Right cardiac atrium (tissue), 5 donors: ENCODE data around the gene MAPKAPK3. TPM values are rescaled to one million over a fixed set of nuclear protein-coding genes. Genes with fewer than 3 reads are reported as not detected.

Experiments
- ATAC-seq, 2 donors: fragments of 200-7000 bp; cut with Tn5 transposase; one replicate each; pipeline versions ENCODE4 v1.8.0 to v1.9.1; 2020; ENCODE audit warnings: moderate library complexity in 2 of 2, mild to moderate bottlenecking in 1 of 2
- DNase-seq, 3 donors: peaks; one replicate each; pipeline ENCODE4 v3.0.0-alpha.2; 2020
- H3K27ac ChIP-seq: one replicate; pipeline ENCODE4 v1.5.1; 2013; ENCODE audit warnings: mild to moderate bottlenecking, low read length, control low read depth, moderate library complexity
- H3K27me3 ChIP-seq: one replicate; pipeline ENCODE4 v1.6.1; 2013; ENCODE audit not compliant: control insufficient read depth, insufficient read depth
- H3K4me1 ChIP-seq: one replicate; pipeline ENCODE4 v1.6.1; 2013; ENCODE audit warnings: low read length; ENCODE audit not compliant: control insufficient read depth, insufficient read depth
- H3K4me3 ChIP-seq: one replicate; pipeline ENCODE4 v1.5.1; 2013; ENCODE audit warnings: low read length, control low read depth
- H3K9me3 ChIP-seq: one replicate; pipeline ENCODE4 v1.6.1; 2013; ENCODE audit warnings: low read length; ENCODE audit not compliant: control insufficient read depth
- WGBS: extraction: QIAGEN DNeasy Blood & Tissue Kit; methylation state at CpG from one replicate; pipeline ENCODE4 v1.1.7; 2013; 5-methylcytosine and 5-hydroxymethylcytosine counted together
- intact Hi-C, 4 donors: fragments of 100-400 bp; cut with DNase I; formaldehyde crosslinking; loops; one replicate each; pipeline versions ENCODE4 v1.11.0 to v1.14.0; 2022 to 2023
- polyA plus RNA-seq: library from polyadenylated mRNA; stranded (reverse); fragments of 200-250 nt; gene quantifications from one replicate; pipeline ENCODE4 v1.2.3, GENCODE V29; 2013
- total RNA-seq, 4 donors: library from RNA; stranded (reverse); fragmentation: NEBNext Ultra II Directional; extraction: Animal tissue kit (Norgen Biotek cat#: 25700); gene quantifications; one replicate each; pipeline ENCODE4 v1.2.1, GENCODE V29; 2021
- donor health status: healthy with polysubstance abuse.
- donor health status: DM: no; HTN: yes; CAD: no.
- donor health status: DM: no; HTN: no; CAD: no.
- donor health status: DM: no; HTN: yes; CAD: no; lungs with severe emphysema.
- donor health status: DM: yes; HTN: yes; CAD: no.

The MAPKAPK3 gene
- total and polyA plus RNA-seq, 5 donors, result 167 to 260 (median 224) TPM

- 90% methylated on average over 3 of the region's 3 CpGs for WGBS
- ATAC-seq, result no peak
- no peak overlapping the region for H3K4me3 ChIP-seq
- H3K27ac ChIP-seq, result peak overlapping the region; percentile 0
- H3K27me3 ChIP-seq, result no peaks in the 10 kb centered on the region
- DNase-seq, result peak in 2 of 3 donors; percentile 11 to 54
- H3K9me3 ChIP-seq, result no peaks in the 10 kb centered on the region
- peaks cover 14% of the 10 kb centered on the region for H3K4me1 ChIP-seq
- intact Hi-C loops, result loop anchor here in 2 of 4 donors (10.0 kb wide), 1 partner anchor 775 kb away; the partner anchor contains the start of gene MANF (in 2 of the 2)
These were observed 7.2 kb upstream of the MAPKAPK3 start for GRCh38 chr3:50609763-50610085.

- intact Hi-C loops, result loop anchor here in 2 of 4 donors (10.0 kb wide), 1 partner anchor 774 kb away; the partner anchor contains the start of gene MANF (in 2 of the 2)
- H3K4me1 ChIP-seq, result peaks cover 10% of the 10 kb centered on the region
- H3K4me3 ChIP-seq, result peak overlapping the region; percentile 58
- WGBS, result 68% methylated on average over 6 of the region's 6 CpGs
- H3K27ac ChIP-seq, result peak overlapping the region; percentile 9
- no peaks in the 10 kb centered on the region for H3K9me3 ChIP-seq
- DNase-seq (peak in 2 of 3 donors; percentile 72 to 75), ATAC-seq (no peak)
- no peaks in the 10 kb centered on the region for H3K27me3 ChIP-seq
These were observed 6.6 kb upstream of the MAPKAPK3 start for GRCh38 chr3:50610181-50610971.

- H3K4me3 ChIP-seq, result peak overlapping the region; percentile 58
- peak overlapping the region; percentile 55 for H3K27ac ChIP-seq
- ATAC-seq (peak in 1 of 2 donors; percentile 0), DNase-seq (peak in 1 of 3 donors; percentile 65)
- no peaks in the 10 kb centered on the region for H3K9me3 ChIP-seq
- WGBS, result 7% methylated on average over 10 of the region's 10 CpGs
- peaks cover 10% of the 10 kb centered on the region for H3K4me1 ChIP-seq
- no peaks in the 10 kb centered on the region for H3K27me3 ChIP-seq
- intact Hi-C loops, result loop anchor here in 2 of 4 donors (10.0 kb wide), 1 partner anchor 774 kb away; the partner anchor contains the start of gene MANF (in 2 of the 2)
These were observed 5.9 kb upstream of the MAPKAPK3 start for GRCh38 chr3:50610992-50611463.

DNA sequence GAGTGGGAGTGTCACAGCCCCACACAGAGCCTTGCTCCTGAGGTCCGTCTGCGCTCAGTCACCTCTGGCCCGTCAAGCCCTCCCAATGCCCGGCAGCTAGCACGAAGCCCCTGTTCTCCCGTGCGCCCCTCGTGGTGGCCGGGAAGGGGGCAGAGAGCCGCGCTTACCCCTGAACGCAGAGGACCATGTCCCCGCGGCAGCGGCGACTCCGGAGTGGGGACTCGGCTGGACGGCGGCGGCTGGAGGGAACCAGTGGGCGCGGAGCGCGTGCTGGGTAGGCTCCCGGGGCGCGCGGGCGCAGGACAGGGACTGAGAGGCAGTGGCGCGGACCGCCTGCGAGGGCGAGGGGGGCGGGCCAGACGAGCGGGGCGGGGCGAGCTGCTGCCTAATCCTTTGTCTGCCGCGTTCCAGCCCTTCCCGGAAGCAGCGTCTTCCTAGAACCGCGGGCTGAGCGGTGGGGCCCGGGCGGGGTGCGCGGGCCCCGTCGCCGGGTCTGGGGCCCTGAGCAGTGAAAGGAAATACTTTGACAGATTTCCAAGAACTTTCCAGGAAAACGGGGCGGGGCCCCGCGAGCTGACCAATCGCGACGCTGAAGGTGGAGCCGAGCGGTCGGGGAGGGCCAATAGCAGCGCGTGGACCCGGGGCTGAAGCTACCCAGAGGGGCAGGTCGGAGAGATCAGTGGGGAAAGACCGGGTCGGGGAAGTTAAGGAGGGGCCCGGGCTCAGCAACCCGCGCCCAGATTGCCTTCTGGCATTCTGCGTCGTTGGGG lies 5.3 kb upstream of the MAPKAPK3 start, which contains the start of gene CISH:
Gene CISH, minus strand, starts transcription at position 311 of the 770 bp plus-strand sequence. Its CDS starts 124 bp downstream, at position 187.
- under 1% methylated on average over 75 of the region's 75 CpGs for WGBS
- H3K27ac ChIP-seq, result peak within 1 kb of the TSS; percentile 71
- no peaks in the 10 kb centered on the region for H3K9me3 ChIP-seq
- ATAC-seq (peak; percentile 89 to 90), DNase-seq (peak; percentile 97 to 98 (median 98))
- intact Hi-C loops, result loop anchor here in 2 of 4 donors (10.0 kb wide), 1 partner anchor 773 kb away; the partner anchor contains the start of gene MANF (in 2 of the 2)
- H3K27me3 ChIP-seq, result no peaks in the 10 kb centered on the region
- peaks cover 10% of the 10 kb centered on the region for H3K4me1 ChIP-seq
- peak within 1 kb of the TSS; percentile 58 for H3K4me3 ChIP-seq

GRCh38 chr3:50612234-50612882 lies 4.6 kb upstream of the MAPKAPK3 start:
- DNase-seq (no peak), ATAC-seq (no peak)
- Histone ChIP-seq H3K9me3 (no peaks in the 10 kb centered on the region), H3K27ac (peak overlapping the region; percentile 71), H3K4me1 (peaks cover 10% of the 10 kb centered on the region), H3K4me3 (peak overlapping the region; percentile 58), H3K27me3 (no peaks in the 10 kb centered on the region)
- WGBS, result 5% methylated on average over 29 of the region's 29 CpGs
- intact Hi-C loops, result loop anchor here in 2 of 4 donors (10.0 kb wide), 1 partner anchor 772 kb away; the partner anchor contains the start of gene MANF (in 2 of the 2)

DNA sequence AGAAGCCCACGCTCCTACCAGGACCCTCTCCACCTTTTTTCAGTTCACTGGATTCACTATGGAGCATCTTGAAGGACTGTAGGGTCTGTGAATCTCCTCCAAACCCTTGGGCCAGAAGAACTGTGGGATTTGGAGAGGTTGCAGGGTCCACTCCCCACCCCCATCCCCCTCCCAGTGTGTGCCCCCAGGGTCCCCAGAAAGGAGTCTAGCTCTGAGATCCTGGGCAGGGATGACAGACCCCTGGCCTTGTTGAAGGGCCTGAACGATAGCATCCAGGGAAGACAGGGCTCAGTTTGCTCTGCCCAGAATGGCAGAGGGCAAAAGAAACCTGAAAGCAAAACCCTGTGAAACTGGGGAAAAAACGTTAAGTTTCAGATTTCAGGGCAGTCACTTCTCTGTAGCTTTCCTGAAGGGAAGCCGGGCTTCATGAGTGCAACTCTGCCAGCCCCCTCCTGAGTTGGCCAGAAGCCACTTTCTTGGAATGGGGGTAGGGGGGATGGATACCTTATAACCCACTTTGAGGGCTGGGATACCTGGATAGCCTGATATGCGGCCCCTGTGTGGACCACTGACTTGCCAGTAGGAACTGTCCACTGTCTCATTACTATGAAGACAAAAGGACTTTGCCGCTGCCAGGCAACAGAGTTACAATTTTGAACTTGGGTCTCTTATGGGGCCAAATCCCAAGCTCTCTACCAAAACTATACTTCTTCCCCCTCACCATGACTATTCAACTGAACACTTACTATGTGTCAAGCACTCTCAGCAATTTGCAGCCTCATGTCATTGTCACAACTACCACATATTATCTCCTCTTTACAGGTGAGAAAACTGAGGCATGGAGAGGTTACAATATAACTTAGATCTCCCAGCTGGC lies 3.7 kb upstream of the MAPKAPK3 start:
- H3K4me3 ChIP-seq, result no peak overlapping the region

GRCh38 chr3:50615190-50615589 lies 1.8 kb upstream of the MAPKAPK3 start:
- Histone ChIP-seq H3K27me3 (no peaks in the 10 kb centered on the region), H3K4me3 (no peak overlapping the region), H3K9me3 (no peaks in the 10 kb centered on the region), H3K27ac (no peak overlapping the region), H3K4me1 (peaks cover 10% of the 10 kb centered on the region)
- 59% methylated on average over 1 of the region's 1 CpG for WGBS
- DNase-seq (peak in 2 of 3 donors; percentile 0 to 5), ATAC-seq (no peak)
- intact Hi-C loops, result loop anchor here in 3 of 4 donors (2.0 to 10.0 kb wide), 4 partner anchors 42 to 770 kb away; partner anchors contain the start of gene MANF (in 2 of the 3)

More for the DNA sequence above, 3.7 kb upstream of the MAPKAPK3 start:
- H3K9me3 ChIP-seq, result no peaks in the 10 kb centered on the region
- H3K27me3 ChIP-seq, result no peaks in the 10 kb centered on the region
- H3K4me1 ChIP-seq, result peaks cover 10% of the 10 kb centered on the region
- DNase-seq, result peak in 2 of 3 donors; percentile 40 to 49
- no peak for ATAC-seq
- intact Hi-C loops, result loop anchor here in 2 of 4 donors (10.0 kb wide), 1 partner anchor 772 kb away; the partner anchor contains the start of gene MANF (in 2 of the 2)
- 59% methylated on average over 6 of the region's 6 CpGs for WGBS
- H3K27ac ChIP-seq, result peak overlapping the region; percentile 22

DNA sequence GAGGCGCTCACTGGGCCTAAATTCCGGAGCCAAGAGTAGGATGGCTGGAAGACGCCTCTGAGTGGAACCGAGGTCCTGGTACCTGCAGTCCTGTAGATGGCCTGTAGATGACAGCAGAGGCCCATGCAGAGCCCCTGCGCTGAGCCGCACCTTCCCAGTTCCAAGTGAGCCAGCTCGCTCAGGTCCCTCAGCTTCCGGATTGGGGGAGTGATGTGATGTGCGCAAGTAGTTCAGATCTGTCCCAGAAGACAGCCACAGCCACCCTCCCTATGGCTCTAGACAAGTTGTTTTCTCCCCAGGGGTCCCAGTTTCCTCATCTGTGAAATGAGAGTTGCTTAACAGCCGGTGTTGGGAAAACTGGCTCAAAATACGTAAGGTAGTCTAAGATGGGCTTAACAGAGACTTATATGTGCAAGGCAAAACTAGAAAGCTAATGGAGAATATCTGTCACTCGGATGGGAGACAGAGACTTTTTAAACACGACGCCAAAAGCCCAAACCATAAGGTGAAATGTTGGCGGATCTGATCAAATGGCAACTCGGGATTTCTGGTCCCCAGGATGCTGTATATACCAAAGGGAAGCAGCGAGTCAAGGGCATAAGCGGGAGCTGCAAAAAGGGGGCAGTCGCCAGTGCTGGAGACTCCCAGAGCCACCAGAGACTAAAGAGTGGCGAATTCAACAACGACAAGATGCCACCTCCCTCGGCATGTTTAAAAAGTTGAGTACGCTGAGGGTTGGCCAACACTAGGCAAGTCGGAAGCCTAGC lies 765 bp upstream of the MAPKAPK3 start:
- intact Hi-C loops, result loop anchor here (2.0 to 10.0 kb wide), 4 partner anchors 55 to 769 kb away; partner anchors contain the start of gene MANF (in 2 of the 4)
- Histone ChIP-seq H3K27ac (peak overlapping the region; percentile 85), H3K27me3 (no peaks in the 10 kb centered on the region), H3K4me1 (peaks cover 12% of the 10 kb centered on the region), H3K9me3 (no peaks in the 10 kb centered on the region), H3K4me3 (peak overlapping the region; percentile 71)
- ATAC-seq (peak; percentile 49 to 57), DNase-seq (peak; percentile 86 to 91 (median 88))
- under 1% methylated on average over 24 of the region's 24 CpGs for WGBS

DNA sequence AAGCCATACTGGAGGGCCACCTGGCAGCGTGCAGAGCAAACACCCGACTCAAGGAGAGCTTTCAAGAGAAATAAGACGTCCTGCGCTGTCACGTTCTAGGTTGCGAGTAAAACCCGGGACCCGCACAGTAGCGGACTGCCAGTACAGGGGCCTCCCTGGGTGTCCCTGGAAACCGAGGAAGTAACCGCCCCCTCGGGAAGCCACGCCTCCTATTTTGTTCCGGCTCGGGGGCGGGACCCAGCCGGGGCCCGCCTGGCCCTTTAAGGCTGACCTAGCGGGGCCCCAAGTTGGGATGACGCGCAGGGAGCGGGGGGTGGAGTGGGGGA lies 218 bp upstream of the MAPKAPK3 start:
- no peaks in the 10 kb centered on the region for H3K9me3 ChIP-seq
- WGBS, result under 1% methylated on average over 22 of the region's 22 CpGs
- H3K27me3 ChIP-seq, result no peaks in the 10 kb centered on the region
- peaks cover 12% of the 10 kb centered on the region for H3K4me1 ChIP-seq
- DNase-seq (peak; percentile 93 to 97 (median 97)), ATAC-seq (peak; percentile 82 to 84)
- H3K27ac ChIP-seq, result peak overlapping the region; percentile 85
- intact Hi-C loops, result loop anchor here (2.0 to 10.0 kb wide), 4 partner anchors 54 to 768 kb away; partner anchors contain the start of gene MANF (in 2 of the 4)
- peak overlapping the region; percentile 71 for H3K4me3 ChIP-seq
